Measurements from ENCODE around the gene RETREG3.

- TF ChIP-seq CTCF (IDR thresholded peaks at IDR 0.05; ENCODE audit: poor library complexity) (no peak), EZH2phosphoT487 (IDR thresholded peaks at IDR 0.05; ENCODE audit: low read depth, severe bottlenecking, unreplicated experiment) (no peak), EZH2 (IDR thresholded peaks at IDR 0.05; ENCODE audit: borderline replicate concordance) (no peak)
Measured at GRCh38 chr17:42612013-42612412, 2.8 kb upstream of the RETREG3 start.

Data from hepatocyte (in vitro differentiated cells).